Measurements from ENCODE around the gene GSTT4.
"Not testable (repeated sequence)": the region's sequence is repeated elsewhere in the genome, so short reads cannot be mapped to it uniquely, and the experiment has no call there.

The GSTT4 gene

DNA sequence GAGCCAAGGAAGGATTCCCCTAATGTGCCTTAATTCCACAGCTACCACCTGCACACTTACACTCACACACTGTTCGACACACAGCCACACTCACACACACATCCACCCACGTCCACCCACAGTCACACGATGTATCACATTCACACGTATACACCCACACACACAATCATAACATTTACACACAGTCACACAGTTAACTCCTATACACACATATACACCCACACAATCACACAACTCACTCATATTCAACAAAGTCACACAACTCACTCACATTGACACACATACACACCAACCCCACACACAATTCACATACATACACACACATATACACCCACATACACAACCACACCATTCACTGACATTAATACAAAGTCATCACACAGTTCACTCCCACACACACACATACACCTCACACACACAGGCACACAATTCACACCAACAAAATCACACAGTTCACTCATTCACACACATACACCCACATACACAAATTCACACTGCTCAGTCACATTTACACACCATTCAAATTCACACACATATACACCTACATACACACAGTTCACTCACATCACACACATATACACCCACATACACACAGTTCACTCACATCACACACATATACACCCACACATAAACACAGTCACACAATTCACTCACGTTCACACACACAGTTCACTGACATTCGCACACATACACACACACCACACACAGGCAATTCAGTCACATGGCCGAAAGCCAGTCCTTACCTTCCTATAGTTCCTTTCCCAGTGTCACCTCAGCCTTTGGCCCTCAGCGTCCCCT is 50.9 kb downstream of the GSTT4 start:
- peak in 1 of 51 donors; percentile 13 for DNase-seq

GRCh38 chr22:23953485-23953884 is 51.8 kb downstream of the GSTT4 start:
- not testable (repeated sequence) for DNase-seq

DNA sequence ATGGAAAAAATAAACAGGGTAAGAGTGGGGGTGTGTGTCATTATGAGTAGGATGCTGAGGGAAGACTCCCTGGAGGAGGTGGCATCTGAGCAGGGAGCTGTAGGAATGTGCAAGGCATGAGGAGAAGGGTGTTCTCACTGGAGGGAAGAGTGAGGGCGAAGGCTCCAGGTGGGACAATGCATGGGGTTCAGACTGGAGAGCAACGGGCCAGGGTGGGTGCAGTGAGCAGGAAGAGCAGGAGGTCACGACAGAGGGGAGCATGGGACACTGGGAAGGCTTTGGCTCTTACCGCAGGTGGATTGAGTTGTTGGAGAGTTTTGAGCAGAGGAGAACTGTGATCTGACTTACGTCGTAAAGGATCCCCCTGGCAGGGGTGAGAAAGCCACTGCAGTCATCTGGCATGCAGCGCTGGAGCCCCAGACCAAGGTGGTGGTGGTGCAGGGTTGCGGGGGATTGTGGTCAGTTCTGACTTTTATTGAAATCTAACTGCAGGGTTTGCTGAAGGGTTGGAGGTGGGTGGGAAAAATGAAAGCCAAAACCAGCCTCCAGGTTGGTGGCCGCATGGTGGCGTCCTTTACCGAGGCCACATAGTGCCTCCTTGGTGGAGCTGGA is 52.4 kb downstream of the GSTT4 start:
- not testable (repeated sequence) for DNase-seq

- not testable (repeated sequence) for DNase-seq
Observed at GRCh38 chr22:23951383-23951782, 53.9 kb downstream of the GSTT4 start.

DNA sequence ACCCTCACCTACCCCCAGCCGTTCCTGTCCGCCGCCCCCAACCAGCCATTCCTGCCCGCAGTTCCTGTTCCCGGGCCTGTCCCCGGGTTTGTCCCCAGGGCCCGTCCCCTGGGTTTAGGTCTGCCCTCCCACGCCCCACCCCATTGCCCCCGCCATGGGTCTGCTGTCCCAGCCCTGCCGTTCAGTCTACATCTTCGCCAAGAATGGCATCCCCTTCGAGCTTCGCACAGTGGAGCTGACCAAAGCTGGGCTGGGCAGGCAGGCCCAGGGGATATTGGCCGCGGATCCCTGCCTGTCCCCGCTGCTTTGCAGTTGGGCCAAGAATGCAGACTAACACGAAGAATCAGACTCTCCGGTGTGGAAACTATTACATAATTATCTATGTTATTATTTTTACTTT is 55.5 kb downstream of the GSTT4 start:
- not testable (repeated sequence) for DNase-seq

All from hypothalamus (tissue), 51 donors.